ENCODE results near the gene LPP. TPM values are rescaled to one million over a fixed set of nuclear protein-coding genes. Genes with fewer than 3 reads are reported as not detected.
A peak's percentile ranks its signal among the peaks of the same experiment; 100 is the strongest.

LPP gene
- total RNA-seq, 3 donors from 2014 or later (not counting 1 experiment from before 2014, with no cell fraction given) = 137 to 163 (median 149) TPM

DNA sequence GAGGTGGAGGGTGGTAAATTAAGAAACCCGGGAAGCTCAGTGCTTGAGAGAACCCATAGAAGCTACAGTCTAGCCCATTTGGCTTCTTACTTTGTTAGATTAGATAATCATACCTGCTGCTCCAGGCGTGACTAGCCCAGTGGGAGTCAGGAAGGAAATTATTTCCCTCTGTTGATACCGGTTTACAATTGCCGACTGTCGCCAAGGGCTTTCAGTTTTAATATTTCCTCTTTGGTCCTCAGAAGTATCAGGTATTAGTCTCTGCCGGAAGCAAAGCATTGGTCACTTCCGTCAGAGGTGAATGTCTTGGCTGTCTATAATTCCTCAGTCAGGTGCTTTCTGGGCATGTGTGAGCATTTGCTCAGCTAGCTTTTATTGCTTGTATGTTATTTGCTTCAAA lies 75.2 kb downstream of the LPP start:
- H3K4me1 Mint-ChIP-seq = peaks cover 31 to 58% of the 10 kb centered on the region in 2 donors
- Histone ChIP-seq H3K36me3 (ENCODE audit: control insufficient read depth, insufficient read depth, low read length) (no peaks in the 10 kb centered on the region), H3K4me3 (ENCODE audit: low read length) (no peak overlapping the region), H3K9me3 (ENCODE audit: control insufficient read depth, insufficient read depth, low read length) (no peaks in the 10 kb centered on the region), H3K4me1 (ENCODE audit: control insufficient read depth, insufficient read depth, low read length) (no peaks in the 10 kb centered on the region), H3K27ac (ENCODE audit: low read length) (no peak overlapping the region), H3K27me3 (ENCODE audit: control insufficient read depth, insufficient read depth, low read length) (no peaks in the 10 kb centered on the region)
- no peak for ATAC-seq
- no peak for DNase-seq
- H3K36me3 Mint-ChIP-seq = no peaks in the 10 kb centered on the region
- no peaks in the 10 kb centered on the region for H3K9me3 Mint-ChIP-seq
- 70% methylated on average over 7 of the region's 7 CpGs for WGBS (ENCODE audit: insufficient coverage)
- peak overlapping the region; percentile 3 for H3K4me3 Mint-ChIP-seq
- TF ChIP-seq, protein P1, sequence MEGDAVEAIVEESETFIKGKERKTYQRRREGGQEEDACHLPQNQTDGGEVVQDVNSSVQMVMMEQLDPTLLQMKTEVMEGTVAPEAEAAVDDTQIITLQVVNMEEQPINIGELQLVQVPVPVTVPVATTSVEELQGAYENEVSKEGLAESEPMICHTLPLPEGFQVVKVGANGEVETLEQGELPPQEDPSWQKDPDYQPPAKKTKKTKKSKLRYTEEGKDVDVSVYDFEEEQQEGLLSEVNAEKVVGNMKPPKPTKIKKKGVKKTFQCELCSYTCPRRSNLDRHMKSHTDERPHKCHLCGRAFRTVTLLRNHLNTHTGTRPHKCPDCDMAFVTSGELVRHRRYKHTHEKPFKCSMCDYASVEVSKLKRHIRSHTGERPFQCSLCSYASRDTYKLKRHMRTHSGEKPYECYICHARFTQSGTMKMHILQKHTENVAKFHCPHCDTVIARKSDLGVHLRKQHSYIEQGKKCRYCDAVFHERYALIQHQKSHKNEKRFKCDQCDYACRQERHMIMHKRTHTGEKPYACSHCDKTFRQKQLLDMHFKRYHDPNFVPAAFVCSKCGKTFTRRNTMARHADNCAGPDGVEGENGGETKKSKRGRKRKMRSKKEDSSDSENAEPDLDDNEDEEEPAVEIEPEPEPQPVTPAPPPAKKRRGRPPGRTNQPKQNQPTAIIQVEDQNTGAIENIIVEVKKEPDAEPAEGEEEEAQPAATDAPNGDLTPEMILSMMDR (IDR thresholded peaks at IDR 0.05) = no peak
- intact Hi-C loops (cut with micrococcal nuclease) = no loop called here
- H3K27ac Mint-ChIP-seq = peak overlapping the region; percentile 26 to 27
- H3K27me3 Mint-ChIP-seq (ENCODE audit: low read depth in 2 of 2) = no peaks in the 10 kb centered on the region

DNA sequence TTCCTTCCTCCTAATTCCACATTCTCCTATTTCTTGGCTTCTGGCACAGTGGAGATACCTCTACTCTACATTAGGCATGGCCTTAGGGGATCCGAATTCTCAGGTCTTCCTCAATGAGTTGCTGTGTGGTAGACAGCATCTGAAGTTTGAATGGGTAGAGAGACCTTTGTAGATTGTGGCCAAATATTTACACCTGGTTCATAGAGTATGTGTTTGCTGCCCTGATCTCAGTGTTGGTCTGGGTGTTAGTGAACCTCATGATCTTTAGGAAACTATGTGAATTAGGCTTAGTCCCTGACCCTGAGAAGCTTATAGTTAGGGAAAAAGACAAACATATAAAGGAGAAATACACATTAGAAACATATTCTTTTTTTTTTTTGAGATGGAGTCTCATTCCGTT lies 75.8 kb downstream of the LPP start:
- no peak overlapping the region for H3K27ac ChIP-seq (ENCODE audit: low read length)
- Mint-ChIP-seq H3K36me3 (no peaks in the 10 kb centered on the region), H3K4me3 (peak overlapping the region; percentile 3), H3K27ac (peak overlapping the region in 1 of 2 donors; percentile 26), H3K9me3 (no peaks in the 10 kb centered on the region), H3K4me1 (peaks cover 30 to 58% of the 10 kb centered on the region in 2 donors), H3K27me3 (ENCODE audit: low read depth in 2 of 2) (no peaks in the 10 kb centered on the region)
- WGBS (ENCODE audit: insufficient coverage) = 100% methylated on average over 2 of the region's 2 CpGs
- no peaks in the 10 kb centered on the region for H3K4me1 ChIP-seq (ENCODE audit: control insufficient read depth, insufficient read depth, low read length)
- no peaks in the 10 kb centered on the region for H3K9me3 ChIP-seq (ENCODE audit: control insufficient read depth, insufficient read depth, low read length)
- TF ChIP-seq, protein P1 (IDR thresholded peaks at IDR 0.05) = no peak
- no peak overlapping the region for H3K4me3 ChIP-seq (ENCODE audit: low read length)
- no peak for ATAC-seq
- H3K36me3 ChIP-seq (ENCODE audit: control insufficient read depth, insufficient read depth, low read length) = no peaks in the 10 kb centered on the region
- intact Hi-C loops (cut with micrococcal nuclease) = no loop called here
- H3K27me3 ChIP-seq (ENCODE audit: control insufficient read depth, insufficient read depth, low read length) = no peaks in the 10 kb centered on the region
- DNase-seq = no peak

DNA sequence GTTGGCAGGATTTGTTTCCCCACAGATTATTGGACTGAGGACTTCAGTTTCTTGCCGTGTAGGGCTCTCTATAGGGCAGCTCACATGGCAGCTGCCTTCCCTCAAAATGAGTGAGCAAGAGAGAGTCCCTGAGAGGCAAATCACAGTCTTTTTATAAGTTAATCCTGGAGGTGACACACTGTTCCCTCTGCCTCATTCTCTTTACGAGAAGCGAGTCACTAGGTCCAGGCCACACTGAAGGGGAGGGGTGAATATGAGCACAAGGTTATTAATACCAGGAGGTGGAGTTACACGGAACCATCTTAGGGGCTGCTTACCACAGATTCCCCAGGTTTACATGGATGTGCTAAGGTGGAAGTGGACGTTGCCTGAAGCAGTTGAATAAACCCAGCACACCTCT lies 77.0 kb downstream of the LPP start:
- Mint-ChIP-seq H3K36me3 (no peaks in the 10 kb centered on the region), H3K4me1 (peaks cover 28 to 54% of the 10 kb centered on the region in 2 donors)
- H3K36me3 ChIP-seq (ENCODE audit: control insufficient read depth, insufficient read depth, low read length) = no peaks in the 10 kb centered on the region

DNA sequence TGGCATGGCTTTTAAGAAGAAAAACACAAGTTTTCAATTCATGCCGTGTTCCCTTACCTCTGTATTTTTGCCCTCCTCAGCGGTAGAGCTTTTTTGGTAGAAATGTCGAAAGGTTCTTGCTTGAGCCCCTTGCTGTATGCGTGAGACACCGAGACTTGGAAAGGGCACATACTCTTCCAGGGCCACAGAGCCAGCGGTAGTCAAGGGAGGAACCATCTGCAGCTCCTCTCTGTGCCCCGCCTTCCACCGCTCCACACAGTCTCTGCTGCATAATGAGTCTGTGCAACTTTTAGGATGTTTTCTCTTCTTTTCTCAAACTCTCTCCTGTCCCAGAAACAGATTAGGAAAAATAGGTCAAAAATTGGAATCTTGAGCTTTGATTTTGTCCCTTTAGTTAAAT lies 77.5 kb downstream of the LPP start:
- intact Hi-C loops (cut with micrococcal nuclease) = no loop called here
- TF ChIP-seq, protein P1 (IDR thresholded peaks at IDR 0.05) = no peak
- no peak for DNase-seq
- Mint-ChIP-seq H3K4me3 (no peak overlapping the region), H3K27me3 (ENCODE audit: low read depth in 2 of 2) (no peaks in the 10 kb centered on the region), H3K36me3 (no peaks in the 10 kb centered on the region), H3K27ac (no peak overlapping the region), H3K4me1 (peaks cover 33 to 54% of the 10 kb centered on the region in 2 donors), H3K9me3 (no peaks in the 10 kb centered on the region)
- Histone ChIP-seq H3K27ac (ENCODE audit: low read length) (no peak overlapping the region), H3K27me3 (ENCODE audit: control insufficient read depth, insufficient read depth, low read length) (no peaks in the 10 kb centered on the region), H3K4me1 (ENCODE audit: control insufficient read depth, insufficient read depth, low read length) (no peaks in the 10 kb centered on the region), H3K9me3 (ENCODE audit: control insufficient read depth, insufficient read depth, low read length) (no peaks in the 10 kb centered on the region), H3K4me3 (ENCODE audit: low read length) (no peak overlapping the region), H3K36me3 (ENCODE audit: control insufficient read depth, insufficient read depth, low read length) (no peaks in the 10 kb centered on the region)
- no peak for ATAC-seq
- WGBS (ENCODE audit: insufficient coverage) = 99% methylated on average over 8 of the region's 8 CpGs

More for the DNA sequence above, 77.0 kb downstream of the LPP start:
- H3K4me3 ChIP-seq (ENCODE audit: low read length) = no peak overlapping the region
- no peaks in the 10 kb centered on the region for H3K27me3 Mint-ChIP-seq (ENCODE audit: low read depth in 2 of 2)
- no peak overlapping the region for H3K4me3 Mint-ChIP-seq
- intact Hi-C loops (cut with micrococcal nuclease) = no loop called here
- 93% methylated on average over 5 of the region's 5 CpGs for WGBS (ENCODE audit: insufficient coverage)
- TF ChIP-seq, protein P1 (IDR thresholded peaks at IDR 0.05) = no peak
- H3K27ac Mint-ChIP-seq = no peak overlapping the region
- H3K9me3 ChIP-seq (ENCODE audit: control insufficient read depth, insufficient read depth, low read length) = no peaks in the 10 kb centered on the region
- DNase-seq (no peak), ATAC-seq (no peak)
- H3K27ac ChIP-seq (ENCODE audit: low read length) = no peak overlapping the region
- H3K27me3 ChIP-seq (ENCODE audit: control insufficient read depth, insufficient read depth, low read length) = no peaks in the 10 kb centered on the region
- no peaks in the 10 kb centered on the region for H3K4me1 ChIP-seq (ENCODE audit: control insufficient read depth, insufficient read depth, low read length)
- no peaks in the 10 kb centered on the region for H3K9me3 Mint-ChIP-seq
